ENCODE measurements around the gene RASAL3. TPM values are rescaled to one million over a fixed set of nuclear protein-coding genes. Genes with fewer than 3 reads are reported as not detected.

RASAL3 gene
- polyA plus RNA-seq, 3 donors: 0.51 to 1.3 (median 0.92) TPM

DNA sequence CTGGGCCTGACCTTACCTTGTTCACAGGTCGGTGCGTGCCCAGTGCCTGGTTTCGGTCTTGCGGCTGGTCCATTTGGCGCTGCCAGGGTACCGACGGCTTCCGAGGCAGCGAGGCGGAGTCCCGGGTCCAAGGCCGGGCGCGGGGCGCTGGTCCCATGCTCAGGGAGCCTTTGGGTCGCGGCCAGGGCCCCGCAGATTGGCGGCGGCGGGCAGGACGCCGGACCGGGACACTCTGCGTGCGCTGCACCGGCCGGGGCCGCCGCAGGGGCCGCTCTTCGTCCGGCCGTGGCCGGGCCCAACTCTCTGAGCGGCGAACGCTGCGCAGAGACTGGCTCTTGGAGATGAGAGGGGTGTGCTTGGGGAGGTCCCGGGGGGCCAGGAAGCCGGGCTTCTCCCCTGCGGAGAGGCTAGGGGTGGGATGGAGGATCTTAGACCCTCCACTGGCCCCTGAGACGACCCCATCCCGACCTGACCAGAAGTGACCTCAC, 11.2 kb downstream of the RASAL3 start:
- no peak for DNase-seq (ENCODE audit: extremely low read depth in 1 of 11, low read depth in 9 of 11, low spot score in 4 of 11)

DNA sequence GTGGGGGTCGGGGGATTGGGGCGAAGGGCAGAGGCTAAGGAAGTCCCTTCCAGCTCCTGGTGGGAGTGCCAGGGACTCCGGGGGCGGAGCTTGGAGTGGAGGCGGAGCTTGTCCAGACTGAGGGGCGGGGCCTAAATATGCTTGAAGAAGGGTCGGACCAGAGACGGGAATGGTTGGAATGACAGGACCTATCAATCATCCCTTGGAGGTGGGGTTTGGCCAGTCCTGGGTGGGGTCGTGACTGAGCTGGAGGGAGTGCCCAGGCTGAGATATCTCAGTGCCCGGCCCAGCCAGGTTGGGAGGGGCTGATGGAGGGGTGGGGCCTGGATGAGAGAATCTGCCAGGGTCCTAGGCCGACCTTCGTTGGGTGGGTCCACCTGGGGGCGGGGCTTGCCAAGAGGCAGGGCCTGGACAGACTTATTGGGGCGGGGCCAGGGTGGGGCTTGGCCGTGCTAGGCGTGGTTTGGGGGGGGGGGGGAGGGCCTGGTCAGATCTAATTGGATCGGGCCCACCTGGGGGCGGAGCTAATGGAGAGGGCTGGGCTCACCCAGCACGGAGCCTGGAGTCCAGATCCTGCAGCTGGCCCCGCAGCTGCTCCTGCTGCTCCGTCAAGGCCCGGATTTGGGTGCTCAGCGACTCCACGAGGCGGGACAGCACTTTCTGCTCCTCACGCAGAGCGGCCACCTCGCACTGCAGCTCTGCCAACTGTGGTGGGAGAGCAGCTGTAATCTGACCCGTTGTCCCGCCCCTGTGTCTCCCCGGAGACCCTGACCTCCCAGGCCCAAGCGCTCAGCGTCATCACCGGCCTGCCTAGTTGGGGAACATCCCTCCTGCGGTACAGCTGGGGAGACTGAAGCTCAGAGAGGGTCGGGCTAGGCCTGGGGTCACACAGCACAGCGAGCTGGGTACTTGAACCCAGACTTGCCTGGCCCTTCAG, 12.0 kb downstream of the RASAL3 start:
- DNase-seq (ENCODE audit: extremely low read depth in 1 of 11, low read depth in 9 of 11, low spot score in 4 of 11): peak; percentile 56 to 78 (median 65)

DNA sequence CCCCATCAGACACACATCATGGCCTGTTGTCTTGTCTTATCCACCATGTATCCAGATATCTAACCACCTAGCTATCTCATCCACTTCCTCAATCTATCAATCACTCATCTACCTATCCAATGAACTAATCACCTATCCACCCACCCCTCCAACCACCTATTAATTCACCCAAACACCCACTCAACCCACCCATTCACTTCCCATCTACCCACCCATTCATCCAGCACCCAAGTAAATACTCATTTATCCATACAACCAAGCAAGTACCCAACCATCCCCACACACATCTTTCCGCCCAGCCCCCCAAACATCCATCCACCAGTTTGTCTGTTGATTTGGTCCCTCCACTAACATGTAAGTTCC, 13.8 kb downstream of the RASAL3 start:
- DNase-seq (ENCODE audit: extremely low read depth in 1 of 11, low read depth in 9 of 11, low spot score in 4 of 11): no peak

DNA sequence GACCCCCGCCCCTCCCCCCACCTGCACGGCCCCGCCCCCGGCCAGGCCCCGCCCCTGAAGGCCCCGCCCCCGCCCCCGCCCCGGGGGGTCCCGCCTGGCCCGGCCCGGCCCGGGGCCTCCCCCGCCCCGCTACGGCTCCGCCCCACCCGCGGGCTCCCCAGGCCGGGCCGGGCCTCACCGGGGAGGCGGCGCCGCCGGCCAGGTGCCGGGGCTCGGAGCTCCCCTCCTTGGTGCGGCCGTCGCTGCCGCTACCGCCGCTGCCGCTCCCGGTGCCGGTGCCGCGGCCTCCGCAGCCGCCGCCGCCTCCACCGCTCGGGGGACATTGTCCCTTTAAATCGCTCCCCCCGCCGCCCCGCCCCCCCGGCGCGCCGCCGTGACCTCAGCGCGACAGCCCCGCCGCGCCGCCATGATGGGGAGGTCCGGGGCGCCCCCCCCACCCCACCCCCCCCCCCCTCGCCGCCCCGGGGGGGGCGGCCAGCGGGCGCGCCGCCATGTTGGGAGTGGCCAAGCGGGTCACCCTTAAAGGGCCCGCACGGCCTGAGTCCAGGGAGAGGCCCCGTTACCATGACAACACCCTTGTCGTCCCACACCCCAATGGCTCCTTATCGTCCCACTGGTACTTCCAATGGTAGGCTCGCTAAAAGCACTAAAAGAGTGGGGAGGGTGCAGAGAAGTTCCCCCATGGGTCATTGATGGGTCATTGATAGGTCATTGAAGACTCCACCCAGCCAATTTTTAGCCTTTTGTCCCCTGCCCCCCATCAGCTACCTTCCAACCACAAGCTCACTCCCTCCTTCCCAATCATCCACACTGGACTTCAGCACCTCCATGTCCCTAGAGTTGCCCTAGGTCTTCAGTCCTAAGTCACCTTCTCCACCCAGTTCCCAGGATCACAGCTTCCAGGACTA, 14.5 kb downstream of the RASAL3 start, which contains the start of gene WIZ:
Gene WIZ, minus strand, starts transcription at position 337 of the 908 bp plus-strand sequence. CDS start 1,649 bp downstream, outside the sequence.
- peak in 7 of 11 donors; percentile 37 to 75 (median 53) for DNase-seq (ENCODE audit: extremely low read depth in 1 of 11, low read depth in 9 of 11, low spot score in 4 of 11)

DNA sequence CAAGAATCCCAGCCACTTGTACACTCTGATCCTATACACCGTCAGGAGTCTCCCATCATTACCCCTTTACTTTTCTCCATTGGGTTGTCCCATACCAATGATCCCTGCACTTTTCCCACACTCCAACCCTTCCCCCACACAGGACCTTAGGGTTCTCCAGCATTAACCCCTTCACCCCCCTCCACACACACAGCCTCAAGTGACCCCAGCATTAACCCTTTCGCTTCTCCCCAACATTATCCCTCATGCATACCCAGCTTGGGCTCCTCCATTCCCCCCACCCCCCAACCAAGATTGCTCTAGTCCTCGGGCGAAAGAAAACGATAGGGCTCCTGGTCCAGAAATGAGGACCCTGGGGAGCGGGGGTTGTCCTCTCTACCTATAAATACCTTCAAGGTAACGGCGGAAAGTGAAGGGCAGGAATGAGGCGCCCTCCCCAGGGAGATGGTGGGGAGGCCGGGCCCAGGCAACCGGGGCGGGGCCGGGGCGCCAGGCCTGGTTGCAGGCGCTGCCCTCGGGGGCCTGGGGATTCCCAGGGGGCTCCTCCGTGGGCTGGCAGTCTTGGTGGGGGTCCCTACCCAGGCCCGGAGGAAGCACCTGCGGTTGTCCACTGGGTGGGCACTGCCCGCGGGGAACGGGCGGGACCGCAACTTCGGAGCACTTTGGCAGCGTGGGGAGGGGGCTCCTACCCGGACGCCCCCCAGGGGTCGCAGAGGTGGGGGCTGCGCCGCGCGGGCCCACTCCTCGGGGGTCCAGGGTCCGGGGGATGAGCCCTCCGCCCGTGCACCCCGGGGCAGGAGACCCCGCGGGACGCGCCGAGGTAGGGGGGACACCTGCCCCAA, 15.3 kb downstream of the RASAL3 start:
- no peak for DNase-seq (ENCODE audit: extremely low read depth in 1 of 11, low read depth in 9 of 11, low spot score in 4 of 11)

DNA sequence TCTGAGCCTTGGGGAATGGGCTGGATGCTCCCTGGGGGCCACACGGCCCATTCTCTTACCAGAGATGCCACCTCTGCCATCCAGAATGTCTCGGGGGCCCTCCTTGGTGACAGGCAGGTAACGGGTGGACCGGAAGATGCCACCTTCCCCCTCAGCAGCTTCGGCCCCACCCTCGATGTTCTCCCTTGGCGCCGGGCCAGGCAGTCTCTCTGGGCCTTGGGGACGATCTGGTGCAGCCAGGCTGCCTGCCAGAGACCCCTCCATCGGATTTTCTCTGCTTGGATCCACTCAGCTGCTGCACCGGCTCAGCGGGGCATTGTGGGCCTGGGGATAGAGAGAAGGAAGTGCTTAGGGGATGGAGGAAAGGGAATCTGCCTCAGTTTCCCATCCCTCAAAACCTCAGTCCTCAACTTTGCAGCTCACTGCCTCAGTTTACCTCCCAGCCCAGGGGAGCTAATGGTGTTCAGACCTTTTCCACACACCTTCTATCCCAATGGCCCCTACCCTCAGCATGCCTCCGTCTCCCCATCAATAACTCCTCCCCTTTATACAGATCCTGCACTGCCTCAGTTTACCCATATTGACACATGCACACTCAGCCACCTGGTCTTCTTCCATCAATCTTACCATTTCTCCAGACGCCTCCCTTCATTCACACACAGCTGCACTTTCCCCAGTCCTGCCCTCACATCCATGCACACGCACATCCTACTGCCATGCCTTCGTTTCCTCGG, 16.1 kb downstream of the RASAL3 start:
- DNase-seq (ENCODE audit: extremely low read depth in 1 of 11, low read depth in 9 of 11, low spot score in 4 of 11): no peak

DNA sequence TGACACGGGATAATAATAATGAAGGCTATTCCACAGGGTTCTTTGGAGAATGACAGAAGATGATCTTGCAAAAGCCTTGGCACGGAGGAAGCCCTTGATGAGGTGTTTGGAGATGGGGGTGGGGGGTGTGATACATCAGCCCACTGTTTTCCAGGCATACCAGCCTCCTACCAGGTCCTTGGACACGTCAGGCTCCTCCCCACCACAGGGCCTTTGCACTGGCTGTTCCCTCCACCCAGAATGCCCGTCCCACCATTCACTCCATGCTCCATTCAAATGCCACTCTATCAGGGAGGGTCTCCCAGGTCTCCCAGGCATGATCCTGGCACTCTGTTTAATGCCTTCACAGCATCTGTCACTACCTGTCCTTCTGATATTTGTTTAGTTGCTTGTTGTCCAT, 17.3 kb downstream of the RASAL3 start:
- DNase-seq (ENCODE audit: extremely low read depth in 1 of 11, low read depth in 9 of 11, low spot score in 4 of 11): no peak

DNA sequence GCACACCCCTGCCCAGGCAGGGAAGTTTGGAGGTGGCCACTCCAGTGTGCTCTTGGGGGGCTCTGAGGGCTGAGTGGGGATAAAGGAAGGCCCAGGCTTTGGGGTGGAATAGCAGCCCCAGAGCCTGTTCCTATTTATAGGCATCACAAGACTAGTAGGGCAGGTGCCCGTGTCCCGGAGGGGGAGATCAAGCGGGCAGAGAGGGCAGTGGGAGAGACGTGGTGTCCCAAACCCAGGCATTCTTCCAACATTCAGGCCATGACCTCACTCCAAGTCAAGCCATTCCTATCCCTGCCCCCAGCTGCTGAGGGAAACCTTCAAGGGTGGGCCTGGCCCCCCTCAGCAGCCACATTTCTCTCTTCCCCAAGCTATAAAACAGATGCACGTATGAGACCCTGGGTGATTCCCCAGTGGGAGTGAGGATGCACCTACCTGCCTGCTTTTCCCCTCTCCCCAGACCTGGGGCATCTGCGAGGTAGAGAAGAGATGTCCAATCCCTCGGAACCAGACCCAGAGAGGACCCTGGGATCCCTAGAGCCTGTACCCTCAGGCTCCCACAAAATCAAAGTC, 18.5 kb downstream of the RASAL3 start:
- no peak for DNase-seq (ENCODE audit: extremely low read depth in 1 of 11, low read depth in 9 of 11, low spot score in 4 of 11)

DNA sequence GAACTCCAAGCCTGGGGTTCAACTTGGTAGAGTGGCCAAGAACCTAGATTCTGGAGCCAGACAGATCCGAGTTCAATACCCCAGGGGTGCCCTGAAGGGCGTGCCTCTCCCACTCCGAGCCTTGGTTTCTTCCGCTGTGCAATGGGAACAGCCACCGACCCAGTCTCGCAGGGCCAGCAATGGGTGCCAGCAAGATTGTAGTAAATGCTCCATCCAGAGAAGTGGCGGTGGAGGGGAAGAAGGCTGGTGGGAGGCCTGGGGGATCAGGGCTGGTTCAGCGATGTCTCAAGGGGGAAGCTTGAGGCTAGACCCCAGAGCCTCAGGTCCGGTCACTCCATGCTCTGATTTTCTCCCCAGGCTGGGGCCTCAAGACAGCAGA, 19.1 kb downstream of the RASAL3 start:
- DNase-seq (ENCODE audit: extremely low read depth in 1 of 11, low read depth in 9 of 11, low spot score in 4 of 11): no peak

DNA sequence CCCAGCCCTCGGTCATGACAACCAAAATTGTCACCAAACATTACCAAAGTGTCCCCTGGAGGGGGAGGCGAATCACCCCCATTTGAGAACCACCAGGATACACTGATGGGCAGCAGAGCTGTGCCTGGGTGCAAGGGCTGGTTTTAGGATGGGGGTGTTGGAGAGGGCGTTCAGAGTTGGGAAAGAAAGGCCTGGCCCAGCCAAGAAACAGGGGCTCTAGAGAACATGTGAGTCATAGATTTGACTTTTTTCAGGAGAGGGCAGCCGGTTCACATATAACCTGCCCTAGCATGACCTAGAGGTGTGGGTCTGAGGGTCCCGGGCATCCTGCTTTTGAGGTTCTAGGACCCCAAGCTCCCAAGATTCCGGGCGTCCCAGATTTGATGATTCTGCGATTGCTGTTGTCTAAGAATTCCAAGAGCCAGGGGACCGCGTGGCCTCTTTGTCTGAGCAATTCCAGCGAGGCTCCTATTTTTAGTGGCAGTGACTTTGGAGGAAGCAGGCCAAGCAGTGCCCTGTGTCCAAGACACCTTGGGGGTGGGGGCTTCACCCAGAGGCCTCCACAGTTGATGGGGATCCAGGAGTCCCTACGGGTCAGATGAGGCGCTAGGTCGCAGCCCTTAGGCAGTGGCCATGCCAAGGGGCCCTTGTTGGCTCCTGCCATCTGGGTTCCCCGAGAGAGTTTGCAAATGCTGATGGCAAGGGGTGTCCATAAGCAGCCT, 19.7 kb downstream of the RASAL3 start:
- no peak for DNase-seq (ENCODE audit: extremely low read depth in 1 of 11, low read depth in 9 of 11, low spot score in 4 of 11)

DNA sequence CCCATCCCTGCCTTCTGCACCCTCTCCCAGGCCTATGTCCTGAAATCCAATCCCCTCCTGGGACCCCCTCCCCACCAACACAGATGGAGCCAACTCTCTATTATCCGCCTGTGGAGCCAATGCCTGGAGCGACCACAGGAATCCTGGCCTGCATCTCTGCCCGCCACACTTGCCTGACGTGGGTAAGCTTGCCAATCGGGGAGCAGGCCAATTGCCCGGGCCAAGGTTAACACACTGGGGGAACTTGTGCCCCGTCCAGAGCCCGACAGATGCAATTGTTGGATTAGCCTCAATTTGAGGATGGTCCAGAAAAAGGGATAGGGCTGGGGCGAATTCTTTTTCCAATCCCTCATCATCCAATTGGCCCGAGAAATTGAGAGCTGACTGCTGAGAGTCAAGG, 20.5 kb downstream of the RASAL3 start:
- no peak for DNase-seq (ENCODE audit: extremely low read depth in 1 of 11, low read depth in 9 of 11, low spot score in 4 of 11)

DNA sequence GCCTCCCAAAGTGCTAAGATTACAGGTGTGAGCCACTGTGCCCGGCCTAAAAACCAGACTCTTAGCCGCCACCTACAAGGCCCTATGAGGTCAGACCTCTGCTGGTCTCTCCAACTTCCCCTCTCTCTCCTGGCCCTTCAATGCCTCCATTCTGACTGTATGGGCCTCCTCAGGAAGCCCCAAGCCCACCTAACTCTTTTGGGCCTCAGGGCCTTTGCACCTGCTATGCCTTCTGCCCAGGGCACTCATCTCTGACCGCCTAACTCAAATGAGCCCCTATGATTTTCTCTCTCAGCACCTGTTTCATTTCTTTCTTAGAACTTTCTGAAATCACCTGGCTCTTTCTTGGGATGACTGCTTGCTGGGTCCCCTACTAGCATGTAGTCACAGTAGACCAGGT, 21.0 kb downstream of the RASAL3 start:
- DNase-seq (ENCODE audit: extremely low read depth in 1 of 11, low read depth in 9 of 11, low spot score in 4 of 11): no peak

DNA sequence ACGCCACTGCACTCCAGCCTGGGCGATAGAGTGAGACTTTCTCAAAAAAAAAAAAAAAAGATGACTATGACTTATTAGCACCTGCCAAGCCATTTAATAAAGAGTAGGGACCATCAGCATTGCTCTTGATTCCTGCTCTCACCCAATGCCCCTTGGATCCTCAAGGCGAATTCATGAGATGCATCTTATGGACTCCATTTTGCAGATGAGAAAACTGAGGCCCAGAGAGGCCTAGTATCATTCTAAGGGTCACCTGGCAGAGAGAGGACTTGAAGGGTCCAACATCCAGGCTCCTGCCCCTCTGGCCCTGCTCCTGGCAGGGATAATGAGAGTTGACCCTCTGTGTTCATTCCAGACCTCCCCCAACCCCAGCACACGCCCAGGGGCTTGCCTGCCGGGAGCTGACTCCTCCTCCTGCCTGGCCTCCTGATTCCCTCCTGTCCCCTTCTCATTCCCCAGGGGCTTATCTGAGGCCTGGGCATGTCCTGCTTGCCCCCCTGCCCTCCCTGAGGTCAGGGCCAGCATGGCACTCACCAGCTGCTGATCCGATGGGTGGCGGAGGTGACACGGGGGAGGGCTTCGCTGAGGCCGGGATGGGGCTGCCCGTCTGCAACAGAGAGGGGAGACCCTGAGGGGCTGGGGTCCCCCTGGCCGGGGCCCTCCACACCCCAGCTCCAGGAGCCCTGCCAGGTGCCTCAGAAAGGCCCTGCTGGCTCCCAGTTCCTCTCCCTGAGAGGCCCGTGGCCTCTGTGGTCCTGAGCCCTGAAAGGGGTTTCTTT, 22.0 kb downstream of the RASAL3 start:
- DNase-seq (ENCODE audit: extremely low read depth in 1 of 11, low read depth in 9 of 11, low spot score in 4 of 11): no peak

DNA sequence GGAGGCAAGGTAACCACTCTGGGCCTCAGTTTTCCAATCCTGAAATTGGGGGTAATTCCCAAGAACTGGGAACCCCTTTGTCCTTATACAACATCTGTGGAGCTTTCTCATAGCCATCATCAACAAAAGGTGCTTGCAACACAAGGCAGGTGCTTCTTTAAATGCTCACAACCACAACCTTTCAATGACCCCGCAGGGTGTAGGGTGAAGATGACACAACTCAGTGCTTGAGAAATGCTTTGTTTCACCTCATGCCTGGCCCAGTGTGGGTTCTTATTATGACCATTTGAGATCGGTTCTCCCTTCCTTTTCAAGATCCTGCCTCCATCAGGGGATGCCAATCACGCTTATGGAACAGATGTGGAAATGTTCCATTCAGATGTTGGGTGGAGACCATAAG, 23.0 kb downstream of the RASAL3 start:
- no peak for DNase-seq (ENCODE audit: extremely low read depth in 1 of 11, low read depth in 9 of 11, low spot score in 4 of 11)

DNA sequence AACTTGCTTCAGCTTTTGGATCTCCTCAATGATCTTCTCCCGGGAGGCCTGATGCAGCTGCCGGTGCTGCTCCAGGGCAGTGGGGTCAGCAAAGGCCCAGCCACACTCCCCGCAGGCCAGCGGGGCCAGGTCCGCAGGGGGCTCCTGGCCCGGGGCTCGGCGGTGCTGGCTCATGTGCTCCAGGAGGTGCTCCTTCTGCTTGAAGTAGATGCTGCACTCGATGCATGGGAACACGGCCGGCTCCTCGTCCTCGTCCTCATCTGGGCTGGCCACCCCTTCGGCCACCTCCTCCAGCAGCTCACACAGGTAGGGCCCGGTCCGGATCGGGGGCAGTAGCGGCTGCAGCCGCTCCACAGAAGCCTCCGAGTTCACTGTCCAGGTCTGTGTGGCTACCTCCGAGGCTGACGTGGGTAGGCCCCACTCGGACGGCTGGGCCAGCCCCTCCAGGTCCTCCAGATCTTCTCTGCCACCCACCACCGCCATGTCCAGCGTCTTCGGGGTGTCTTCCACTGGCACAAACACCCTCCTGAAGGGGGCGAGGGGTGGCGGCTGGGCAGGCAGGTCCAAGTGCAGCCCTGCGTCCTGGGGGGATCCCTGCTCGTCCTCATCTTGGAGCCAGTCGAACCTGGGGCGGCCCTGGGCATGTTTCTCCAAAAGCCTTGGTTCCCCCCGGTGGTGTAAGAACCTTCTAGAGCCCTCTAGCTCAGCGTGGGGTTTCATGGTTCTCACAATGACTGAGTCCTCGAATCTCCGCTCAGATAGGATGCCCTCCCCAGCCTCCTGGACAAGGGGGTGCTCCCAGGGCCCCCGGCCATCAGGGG, 24.3 kb downstream of the RASAL3 start:
- no peak for DNase-seq (ENCODE audit: extremely low read depth in 1 of 11, low read depth in 9 of 11, low spot score in 4 of 11)
